H9 (cell line): ENCODE measurements around the gene C16orf86. TPM values are rescaled to one million over a fixed set of nuclear protein-coding genes. Genes with fewer than 3 reads are reported as not detected.

ENCODE experiments used
- DNase-seq: peaks from one replicate; pipeline ENCODE4 v3.0.0-alpha.2; 2017
- H2AFZ ChIP-seq: one replicate; pipeline ENCODE4 v1.6.1; 2013; ENCODE audit warnings: mild to moderate bottlenecking, low read length, control low read depth, moderate library complexity
- H2AK5ac ChIP-seq: 2 replicates; pipeline ENCODE4 v1.6.1; 2013; ENCODE audit warnings: low read length, control low read depth, mixed read lengths; ENCODE audit not compliant: insufficient read length
- H2BK120ac ChIP-seq: one replicate; pipeline ENCODE4 v1.6.1; 2013; ENCODE audit warnings: low read depth, mild to moderate bottlenecking, low read length, control low read depth, inconsistent platforms; ENCODE audit not compliant: poor library complexity, severe bottlenecking
- H2BK12ac ChIP-seq: 2 replicates; pipeline ENCODE4 v1.6.1; 2013; ENCODE audit warnings: low read length, control low read depth, mixed read lengths, low read depth; ENCODE audit not compliant: insufficient read length
- H2BK15ac ChIP-seq: 2 replicates; pipeline ENCODE4 v1.6.1; 2013; ENCODE audit warnings: low read depth, low read length, control low read depth
- H2BK20ac ChIP-seq: one replicate; pipeline ENCODE4 v1.6.1; 2013; ENCODE audit warnings: low read depth, mild to moderate bottlenecking, low read length, control low read depth, inconsistent platforms; ENCODE audit not compliant: poor library complexity, severe bottlenecking
- H2BK5ac ChIP-seq: 2 replicates; pipeline ENCODE4 v1.6.1; 2013; ENCODE audit warnings: low read length, control low read depth, mixed read lengths; ENCODE audit not compliant: insufficient read length
- H3K14ac ChIP-seq: 2 replicates; pipeline ENCODE4 v1.6.1; 2013; ENCODE audit warnings: low read length, control low read depth; ENCODE audit not compliant: insufficient read depth
- H3K18ac ChIP-seq: 2 replicates; pipeline ENCODE4 v1.6.1; 2013; ENCODE audit warnings: low read depth, mild to moderate bottlenecking, mixed read lengths, low read length, control low read depth; ENCODE audit not compliant: insufficient read length
- H3K23ac ChIP-seq: 2 replicates; pipeline ENCODE4 v1.6.1; 2013; ENCODE audit warnings: low read length, control low read depth, mixed read lengths, low read depth; ENCODE audit not compliant: insufficient read length
- H3K23me2 ChIP-seq: 2 replicates; pipeline ENCODE4 v1.6.1; 2013; ENCODE audit warnings: low read depth, mild to moderate bottlenecking, mixed read lengths, low read length, control low read depth; ENCODE audit not compliant: insufficient read length, poor library complexity, severe bottlenecking
- H3K27ac ChIP-seq: 2 replicates; pipeline ENCODE4 v1.5.1; 2013; ENCODE audit warnings: low read length, control low read depth, mixed read lengths, low read depth; ENCODE audit not compliant: insufficient read length
- H3K27me3 ChIP-seq: 2 replicates; pipeline ENCODE4 v1.6.1; 2013; ENCODE audit warnings: low read length, control low read depth, inconsistent platforms; ENCODE audit not compliant: insufficient read depth
- H3K4ac ChIP-seq: 2 replicates; pipeline ENCODE4 v1.6.1; 2013; ENCODE audit warnings: low read depth, mild to moderate bottlenecking, control low read depth, inconsistent platforms, low read length, moderate library complexity
- H3K4me1 ChIP-seq: 2 replicates; pipeline ENCODE4 v1.6.1; 2013; ENCODE audit warnings: low read length, control low read depth, inconsistent platforms; ENCODE audit not compliant: insufficient read depth
- H3K4me2 ChIP-seq: 2 replicates; pipeline ENCODE4 v1.6.1; 2013; ENCODE audit warnings: low read length, control low read depth, mixed read lengths; ENCODE audit not compliant: insufficient read length, insufficient read depth
- H3K56ac ChIP-seq: 2 replicates; pipeline ENCODE4 v1.6.1; 2013; ENCODE audit warnings: low read depth, mild to moderate bottlenecking, mixed read lengths, low read length, control low read depth; ENCODE audit not compliant: insufficient read length
- H3K79me1 ChIP-seq: 2 replicates; pipeline ENCODE4 v1.6.1; 2013; ENCODE audit warnings: low read depth, mild to moderate bottlenecking, moderate library complexity, low read length, control low read depth, inconsistent platforms; ENCODE audit not compliant: insufficient read depth, poor library complexity, severe bottlenecking
- H3K79me2 ChIP-seq: 2 replicates; pipeline ENCODE4 v1.6.1; 2013; ENCODE audit warnings: low read length, control low read depth, inconsistent platforms; ENCODE audit not compliant: insufficient read depth
- H3K9ac ChIP-seq: 2 replicates; pipeline ENCODE4 v1.6.1; 2013; ENCODE audit warnings: low read length, control low read depth, mixed read lengths; ENCODE audit not compliant: insufficient read length; ENCODE audit errors: extremely low read depth
- H3K9me3 ChIP-seq: one replicate; pipeline ENCODE4 v1.6.1; 2013; ENCODE audit warnings: low read depth, low read length, inconsistent platforms; ENCODE audit not compliant: control insufficient read depth
- H3T11ph ChIP-seq: one replicate; pipeline ENCODE4 v1.6.1; 2013; ENCODE audit warnings: mild to moderate bottlenecking, low read length, control low read depth, inconsistent platforms
- H4K20me1 ChIP-seq: one replicate; pipeline ENCODE4 v1.6.1; 2013; ENCODE audit not compliant: control insufficient read depth, insufficient read length, insufficient read depth
- H4K5ac ChIP-seq: 2 replicates; pipeline ENCODE4 v1.6.1; 2013; ENCODE audit warnings: low read depth, mild to moderate bottlenecking, mixed read lengths, low read length, control low read depth; ENCODE audit not compliant: insufficient read length
- H4K8ac ChIP-seq: replicated peaks from 2 replicates; pipeline ENCODE4 v1.6.1; 2013; ENCODE audit warnings: low read length, control low read depth, mixed read lengths, low read depth; ENCODE audit not compliant: insufficient read length
- H4K91ac ChIP-seq: 2 replicates; pipeline ENCODE4 v1.6.1; 2013; ENCODE audit warnings: low read depth, mild to moderate bottlenecking, moderate library complexity, mixed read lengths, low read length, control low read depth; ENCODE audit not compliant: insufficient read length
- H3K27ac Mint-ChIP-seq, 3 experiments: 2 replicates in 2 of 3; 3 replicates in 1 of 3; pipeline ENCODE4 v1.8.0; 2020 to 2021; ENCODE audit warnings: mixed read lengths in 3 of 3, mild to moderate bottlenecking in 1 of 3, moderate library complexity in 1 of 3
- H3K27me3 Mint-ChIP-seq: 2 replicates; pipeline ENCODE4 v1.8.0; 2021; ENCODE audit warnings: low read depth, mild to moderate bottlenecking, moderate library complexity, mixed read lengths
- H3K36me3 Mint-ChIP-seq, 3 experiments: 2 replicates in 2 of 3; 3 replicates in 1 of 3; pipeline ENCODE4 v1.8.0; 2020 to 2021; ENCODE audit warnings: low read depth in 3 of 3, mixed read lengths in 3 of 3; ENCODE audit not compliant: insufficient read depth in 1 of 3
- H3K4me1 Mint-ChIP-seq, 2 experiments: 2 replicates each; pipeline ENCODE4 v1.8.0; 2020; ENCODE audit warnings: mixed read lengths in 2 of 2
- H3K4me3 Mint-ChIP-seq, 2 experiments: 2 replicates in 1 of 2; 3 replicates in 1 of 2; pipeline ENCODE4 v1.8.0; 2020 to 2021; ENCODE audit warnings: mild to moderate bottlenecking in 2 of 2, mixed read lengths in 2 of 2, moderate library complexity in 1 of 2
- H3K9me3 Mint-ChIP-seq, 2 experiments: 2 replicates in 1 of 2; 3 replicates in 1 of 2; pipeline ENCODE4 v1.8.0; 2020; ENCODE audit warnings: mild to moderate bottlenecking in 2 of 2, mixed read lengths in 2 of 2, moderate library complexity in 1 of 2
- WGBS: extraction: QIAGEN DNeasy Blood & Tissue Kit; methylation state at CpG from one replicate; pipeline ENCODE4 v1.1.7; 2013; ENCODE audit warnings: missing lambda C conversion rate, low lambda C conversion rate, mixed read lengths; ENCODE audit not compliant: insufficient read length; ENCODE audit errors: extremely low coverage; 5-methylcytosine and 5-hydroxymethylcytosine counted together
- total RNA-seq: library from RNA; stranded (reverse); gene quantifications from 2 replicates; pipeline ENCODE4 v1.2.1, GENCODE V29; 2021
- TF ChIP-seq, protein P1 (sequence below): fragments of 200-600 bp; sonication (generic); conservative IDR thresholded peaks from 3 replicates; pipeline ENCODE4 v1.8.0; 2021; ENCODE audit warnings: antibody characterized with exemption, mild to moderate bottlenecking

Gene C16orf86
- total RNA-seq, 1 experiment from 2014 or later: 1.5 TPM

DNA sequence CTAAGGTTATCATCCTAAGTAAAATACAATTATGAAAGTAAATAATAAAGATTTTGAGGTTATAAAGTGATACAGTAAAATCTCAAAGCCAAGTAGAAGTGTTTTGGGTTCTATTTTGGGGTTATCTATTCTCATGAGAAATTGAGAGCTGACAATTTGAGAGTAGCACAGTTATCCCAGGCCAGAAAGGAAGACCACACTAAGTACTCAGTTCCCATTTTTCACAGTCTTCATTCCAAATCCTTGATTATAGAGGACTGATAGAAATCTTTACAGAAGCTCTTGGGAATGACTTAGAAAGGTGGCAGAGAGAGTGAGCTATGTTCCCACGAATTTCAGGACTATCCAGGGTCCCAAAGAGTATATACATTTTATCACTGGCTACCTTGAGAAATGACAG lies 47.9 kb downstream of the C16orf86 start:
- Histone ChIP-seq H2BK20ac (no peak overlapping the region), H4K8ac (no peak overlapping the region), H2BK15ac (no peak overlapping the region), H3K27me3 (no peaks in the 10 kb centered on the region; the same call in 1 of the 2 replicates), H2BK12ac (no peak overlapping the region), H2BK120ac (no peak overlapping the region), H3K56ac (no peak overlapping the region), H3K4ac (no peak overlapping the region), H2AFZ (no peak overlapping the region), H3K4me1 (peaks cover 4% of the 10 kb centered on the region; the same call in 1 of the 2 replicates), H4K5ac (no peak overlapping the region), H3K23ac (no peak overlapping the region), H3K14ac (no peak overlapping the region), H3K18ac (no peak overlapping the region), H2AK5ac (no peak overlapping the region), H3K9ac (no peak overlapping the region), H3K4me2 (no peak overlapping the region), H3T11ph (no peak overlapping the region), H3K23me2 (peaks cover 10% of the 10 kb centered on the region), H3K79me2 (peaks cover 14% of the 10 kb centered on the region; the same call in 1 of the 2 replicates), H4K20me1 (no peaks in the 10 kb centered on the region), H3K27ac (no peak overlapping the region), H3K79me1 (no peaks in the 10 kb centered on the region), H3K9me3 (no peaks in the 10 kb centered on the region), H4K91ac (no peak overlapping the region), H2BK5ac (no peak overlapping the region)
- Mint-ChIP-seq H3K27ac (peak overlapping the region in 1 of 3 experiments; percentile 73; a peak in 1 of 7 replicates), H3K4me3 (no peak overlapping the region), H3K27me3 (no peaks in the 10 kb centered on the region), H3K9me3 (no peaks in the 10 kb centered on the region), H3K36me3 (peaks cover 4 to 14% (median 7%) of the 10 kb centered on the region in 3 experiments; a peak in 4 of 7 replicates), H3K4me1 (peaks cover 24 to 28% of the 10 kb centered on the region in 2 experiments)
- TF ChIP-seq, protein P1, sequence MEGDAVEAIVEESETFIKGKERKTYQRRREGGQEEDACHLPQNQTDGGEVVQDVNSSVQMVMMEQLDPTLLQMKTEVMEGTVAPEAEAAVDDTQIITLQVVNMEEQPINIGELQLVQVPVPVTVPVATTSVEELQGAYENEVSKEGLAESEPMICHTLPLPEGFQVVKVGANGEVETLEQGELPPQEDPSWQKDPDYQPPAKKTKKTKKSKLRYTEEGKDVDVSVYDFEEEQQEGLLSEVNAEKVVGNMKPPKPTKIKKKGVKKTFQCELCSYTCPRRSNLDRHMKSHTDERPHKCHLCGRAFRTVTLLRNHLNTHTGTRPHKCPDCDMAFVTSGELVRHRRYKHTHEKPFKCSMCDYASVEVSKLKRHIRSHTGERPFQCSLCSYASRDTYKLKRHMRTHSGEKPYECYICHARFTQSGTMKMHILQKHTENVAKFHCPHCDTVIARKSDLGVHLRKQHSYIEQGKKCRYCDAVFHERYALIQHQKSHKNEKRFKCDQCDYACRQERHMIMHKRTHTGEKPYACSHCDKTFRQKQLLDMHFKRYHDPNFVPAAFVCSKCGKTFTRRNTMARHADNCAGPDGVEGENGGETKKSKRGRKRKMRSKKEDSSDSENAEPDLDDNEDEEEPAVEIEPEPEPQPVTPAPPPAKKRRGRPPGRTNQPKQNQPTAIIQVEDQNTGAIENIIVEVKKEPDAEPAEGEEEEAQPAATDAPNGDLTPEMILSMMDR: no peak
- no CpG with 5 or more reads among the region's 1 CpG for WGBS
- DNase-seq: no peak
